A673 (cell line): ENCODE results near the gene FBXO38. TPM values are rescaled to one million over a fixed set of nuclear protein-coding genes. Genes with fewer than 3 reads are reported as not detected.

Source experiments
- BruUV-seq: library from RNA; stranded (reverse); fragments of 400-500 nt; replicated peaks from 2 replicates; lab custom pipeline; 2021; lab: Mats Ljungman, UMichigan
- CTCF ChIA-PET: fragments of 300-600 bp; sonication (Branson Sonifier 250); formaldehyde crosslinking; loops from one replicate; lab custom pipeline; 2022; ENCODE audit warnings: antibody characterized with exemption; lab: Charles Lee
- POLR2A ChIA-PET: fragments of 300-600 bp; sonication (Branson Sonifier 250); formaldehyde crosslinking; loops from one replicate; lab custom pipeline; 2022; ENCODE audit warnings: antibody characterized with exemption; ENCODE audit not compliant: low non-redundant PET; lab: Charles Lee
- DNase-seq: peaks from one replicate; pipeline ENCODE4 v3.0.0-alpha.2; 2015; ENCODE audit warnings: low spot score
- H3K27ac ChIP-seq: fragments of 200-600 bp; sonication (generic); 2 replicates; pipeline ENCODE4 v1.5.1; 2016; ENCODE audit warnings: mixed run types, low read depth, mild to moderate bottlenecking, mixed read lengths, antibody characterized with exemption, low read length; ENCODE audit not compliant: poor library complexity, severe bottlenecking
- H3K27me3 ChIP-seq: fragments of 200-600 bp; sonication (generic); replicated peaks from 2 replicates; pipeline ENCODE4 v1.6.1; 2017; ENCODE audit warnings: mixed run types, low read depth, mild to moderate bottlenecking, mixed read lengths, antibody characterized with exemption, low read length; ENCODE audit not compliant: insufficient read depth, poor library complexity
- H3K36me3 ChIP-seq: fragments of 200-600 bp; sonication (generic); 2 replicates; pipeline ENCODE4 v1.6.1; 2016; ENCODE audit warnings: mixed run types, mild to moderate bottlenecking, mixed read lengths, antibody characterized with exemption, low read length; ENCODE audit not compliant: insufficient read depth, poor library complexity, severe bottlenecking
- H3K4me1 ChIP-seq: fragments of 200-600 bp; sonication (generic); 2 replicates; pipeline ENCODE4 v1.6.1; 2017; ENCODE audit warnings: mixed run types, mild to moderate bottlenecking, mixed read lengths, antibody characterized with exemption, low read length; ENCODE audit not compliant: insufficient read depth, poor library complexity, severe bottlenecking
- H3K4me3 ChIP-seq: fragments of 200-600 bp; sonication (generic); 2 replicates; pipeline ENCODE4 v1.5.1; 2016; ENCODE audit warnings: low read depth, mixed run types, mild to moderate bottlenecking, mixed read lengths, low read length; ENCODE audit not compliant: poor library complexity, severe bottlenecking
- H3K9me3 ChIP-seq: fragments of 200-600 bp; sonication (generic); 2 replicates; pipeline ENCODE4 v1.6.1; 2016; ENCODE audit warnings: mixed run types, low read depth, mild to moderate bottlenecking, mixed read lengths, antibody characterized with exemption, low read length; ENCODE audit not compliant: poor library complexity, severe bottlenecking
- EZH2 ChIP-seq: fragments of 200-600 bp; sonication (generic); IDR thresholded peaks from 2 replicates; pipeline ENCODE4 v1.6.1; 2017; ENCODE audit warnings: borderline replicate concordance, low read depth, mild to moderate bottlenecking, mixed read lengths, antibody characterized with exemption, low read length; ENCODE audit not compliant: poor library complexity, severe bottlenecking
- intact Hi-C: fragments of 100-400 bp; cut with micrococcal nuclease; formaldehyde crosslinking; loops from one replicate; pipeline ENCODE4 v1.10.0; 2022; ENCODE audit not compliant: unreplicated experiment
- total RNA-seq: library from RNA; stranded (reverse); gene quantifications from 2 replicates; pipeline ENCODE4 v1.2.3, GENCODE V29; 2021
- TF ChIP-seq, protein P1 (sequence below): fragments of 300-800, 200-600 bp; sonication (generic); conservative IDR thresholded peaks from 2 replicates; pipeline ENCODE4 v1.5.1; 2017; ENCODE audit warnings: low read depth, mild to moderate bottlenecking, antibody characterized with exemption, low read length, moderate library complexity, mixed read lengths

FBXO38 gene
- total RNA-seq, 1 experiment from 2014 or later: 36.7 TPM

DNA sequence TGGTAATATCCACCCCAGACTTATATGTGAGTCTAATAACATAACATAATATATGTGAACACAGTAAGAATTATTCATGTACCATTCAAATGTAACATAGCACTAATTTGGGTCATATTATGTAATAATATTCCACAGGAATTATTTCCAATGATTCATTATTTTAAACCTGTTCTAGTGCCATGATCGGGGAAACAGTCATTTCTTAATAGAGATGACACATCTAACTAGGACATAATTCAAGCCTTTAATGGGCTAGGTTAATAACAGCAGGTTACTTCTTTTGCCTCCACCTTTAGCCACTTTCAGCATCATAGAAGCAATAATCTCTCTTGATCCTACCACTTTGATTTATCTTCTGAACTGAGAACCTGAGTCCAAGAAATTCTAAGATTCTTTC, 36.1 kb upstream of the FBXO38 start:
- CTCF ChIA-PET: no interaction called here
- H3K9me3 ChIP-seq: no peaks in the 10 kb centered on the region
- H3K27me3 ChIP-seq: peaks cover 16% of the 10 kb centered on the region
- H3K4me1 ChIP-seq: no peaks in the 10 kb centered on the region
- DNase-seq: no peak
- no peak overlapping the region for H3K4me3 ChIP-seq
- no peak overlapping the region for H3K27ac ChIP-seq
- BruUV-seq: no TSS peak
- H3K36me3 ChIP-seq: no peaks in the 10 kb centered on the region
- POLR2A ChIA-PET: no interaction called here
- TF ChIP-seq, protein P1, sequence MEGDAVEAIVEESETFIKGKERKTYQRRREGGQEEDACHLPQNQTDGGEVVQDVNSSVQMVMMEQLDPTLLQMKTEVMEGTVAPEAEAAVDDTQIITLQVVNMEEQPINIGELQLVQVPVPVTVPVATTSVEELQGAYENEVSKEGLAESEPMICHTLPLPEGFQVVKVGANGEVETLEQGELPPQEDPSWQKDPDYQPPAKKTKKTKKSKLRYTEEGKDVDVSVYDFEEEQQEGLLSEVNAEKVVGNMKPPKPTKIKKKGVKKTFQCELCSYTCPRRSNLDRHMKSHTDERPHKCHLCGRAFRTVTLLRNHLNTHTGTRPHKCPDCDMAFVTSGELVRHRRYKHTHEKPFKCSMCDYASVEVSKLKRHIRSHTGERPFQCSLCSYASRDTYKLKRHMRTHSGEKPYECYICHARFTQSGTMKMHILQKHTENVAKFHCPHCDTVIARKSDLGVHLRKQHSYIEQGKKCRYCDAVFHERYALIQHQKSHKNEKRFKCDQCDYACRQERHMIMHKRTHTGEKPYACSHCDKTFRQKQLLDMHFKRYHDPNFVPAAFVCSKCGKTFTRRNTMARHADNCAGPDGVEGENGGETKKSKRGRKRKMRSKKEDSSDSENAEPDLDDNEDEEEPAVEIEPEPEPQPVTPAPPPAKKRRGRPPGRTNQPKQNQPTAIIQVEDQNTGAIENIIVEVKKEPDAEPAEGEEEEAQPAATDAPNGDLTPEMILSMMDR: no peak
- no peak for TF ChIP-seq EZH2
- intact Hi-C loops: no loop called here

DNA sequence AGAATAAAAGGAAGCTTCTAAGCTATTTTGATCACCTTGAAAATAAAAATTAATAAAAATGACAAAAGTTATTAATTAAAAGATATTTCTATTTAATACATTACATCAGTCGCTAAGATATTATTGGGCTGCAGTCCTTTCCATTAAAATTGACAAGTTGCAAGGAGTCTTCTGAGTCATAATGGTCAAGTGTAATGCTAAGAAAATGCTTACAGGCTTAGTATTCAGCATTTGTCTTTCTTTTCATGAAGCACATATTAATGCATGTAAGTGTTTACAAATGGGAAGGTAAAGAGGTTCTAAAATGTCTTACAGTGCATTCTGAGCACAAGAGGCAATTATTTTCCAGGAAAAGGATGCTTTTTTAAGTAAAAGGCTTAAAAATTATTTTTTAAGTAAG, 31.1 kb upstream of the FBXO38 start:
- Histone ChIP-seq H3K9me3 (no peaks in the 10 kb centered on the region), H3K4me3 (no peak overlapping the region), H3K36me3 (no peaks in the 10 kb centered on the region), H3K27ac (no peak overlapping the region), H3K4me1 (no peaks in the 10 kb centered on the region), H3K27me3 (peaks cover 19% of the 10 kb centered on the region)
- TF ChIP-seq EZH2: no peak
- TF ChIP-seq, protein P1: no peak
- POLR2A ChIA-PET: no interaction called here
- CTCF ChIA-PET: no interaction called here
- intact Hi-C loops: no loop called here
- no peak for DNase-seq
- no TSS peak for BruUV-seq

DNA sequence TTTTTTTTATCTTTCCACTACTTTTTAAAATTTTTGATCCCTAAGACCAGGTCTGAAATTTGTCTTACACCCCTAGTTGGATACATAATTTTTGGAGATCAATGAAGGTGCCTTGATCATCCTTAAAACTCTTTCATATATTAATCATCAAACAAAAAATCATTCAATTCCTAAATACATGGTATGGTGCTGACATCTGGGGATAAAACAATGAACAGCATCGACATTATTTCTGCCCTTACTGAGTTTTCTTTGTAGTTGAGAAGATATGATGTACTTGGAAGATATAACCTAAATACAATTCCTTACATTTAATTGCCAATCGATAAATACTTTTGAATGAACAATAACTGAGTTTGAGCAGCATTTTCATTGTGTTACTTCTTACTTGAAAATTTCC, 30.1 kb upstream of the FBXO38 start:
- no peak for DNase-seq
- POLR2A ChIA-PET: no interaction called here
- Histone ChIP-seq H3K36me3 (no peaks in the 10 kb centered on the region), H3K27me3 (peaks cover 19% of the 10 kb centered on the region), H3K4me3 (no peak overlapping the region), H3K4me1 (no peaks in the 10 kb centered on the region), H3K27ac (no peak overlapping the region), H3K9me3 (no peaks in the 10 kb centered on the region)
- no TSS peak for BruUV-seq
- TF ChIP-seq, protein P1: no peak
- TF ChIP-seq EZH2: no peak
- intact Hi-C loops: no loop called here
- CTCF ChIA-PET: no interaction called here
